Astrocyte (in vitro differentiated cells and primary cell): ENCODE results near the gene RPH3AL. TPM values are rescaled to one million over a fixed set of nuclear protein-coding genes. Genes with fewer than 3 reads are reported as not detected.

Source experiments
- DNase-seq: peaks from one replicate; pipeline ENCODE4 v3.0.0-alpha.2; 2010; ENCODE audit warnings: low read depth
- FAIRE-seq: peaks from 2 replicates; lab custom pipeline; 2011; peaks lifted over from hg19 to GRCh38; lab: Jason Lieb, UNC
- H2AFZ ChIP-seq: 2 replicates; pipeline ENCODE4 v1.6.0; 2012; ENCODE audit warnings: low read depth, low read length, inconsistent platforms
- H3K27ac ChIP-seq: 2 replicates; pipeline ENCODE4 v1.5.1; 2011; ENCODE audit warnings: low read depth, low read length, inconsistent platforms
- H3K27me3 ChIP-seq: 2 replicates; pipeline ENCODE4 v1.6.0; 2011; ENCODE audit warnings: low read length, inconsistent platforms; ENCODE audit not compliant: insufficient read depth
- H3K36me3 ChIP-seq: 2 replicates; pipeline ENCODE4 v1.5.1; 2011; ENCODE audit warnings: low read length, inconsistent platforms; ENCODE audit not compliant: insufficient read depth
- H3K4me1 ChIP-seq: 2 replicates; pipeline ENCODE4 v1.5.1; 2011; ENCODE audit warnings: low read length, inconsistent platforms; ENCODE audit not compliant: insufficient read depth
- H3K4me2 ChIP-seq: 2 replicates; pipeline ENCODE4 v1.6.0; 2012; ENCODE audit warnings: low read length, inconsistent platforms
- H3K4me3 ChIP-seq: 2 replicates; pipeline ENCODE4 v1.5.1; 2011; ENCODE audit warnings: low read depth, mild to moderate bottlenecking, low read length, inconsistent platforms; ENCODE audit not compliant: insufficient read depth
- H3K79me2 ChIP-seq: 2 replicates; pipeline ENCODE4 v1.6.0; 2012; ENCODE audit warnings: mild to moderate bottlenecking, low read length, inconsistent platforms; ENCODE audit not compliant: insufficient read depth
- H3K9ac ChIP-seq: 2 replicates; pipeline ENCODE4 v1.6.0; 2012; ENCODE audit warnings: mild to moderate bottlenecking, low read length, inconsistent platforms
- H3K9me3 ChIP-seq: 2 replicates; pipeline ENCODE4 v1.5.1; 2012; ENCODE audit warnings: low read depth, mild to moderate bottlenecking, low read length, inconsistent platforms; ENCODE audit not compliant: insufficient read depth
- H4K20me1 ChIP-seq: 2 replicates; pipeline ENCODE4 v1.6.0; 2012; ENCODE audit warnings: low read length, inconsistent platforms; ENCODE audit not compliant: insufficient read depth
- H3K27ac Mint-ChIP-seq: one replicate; pipeline ENCODE4 v1.8.0; 2021; ENCODE audit warnings: mild to moderate bottlenecking, mixed read lengths; ENCODE audit not compliant: unreplicated experiment
- H3K27me3 Mint-ChIP-seq: one replicate; pipeline ENCODE4 v1.8.0; 2021; ENCODE audit warnings: low read depth, mixed read lengths; ENCODE audit not compliant: unreplicated experiment
- H3K36me3 Mint-ChIP-seq: one replicate; pipeline ENCODE4 v1.8.0; 2021; ENCODE audit warnings: low read depth, mixed read lengths; ENCODE audit not compliant: unreplicated experiment
- H3K4me1 Mint-ChIP-seq: one replicate; pipeline ENCODE4 v1.8.0; 2021; ENCODE audit warnings: low read depth, mixed read lengths; ENCODE audit not compliant: unreplicated experiment
- H3K4me3 Mint-ChIP-seq: one replicate; pipeline ENCODE4 v1.8.0; 2021; ENCODE audit warnings: mild to moderate bottlenecking, moderate library complexity, mixed read lengths; ENCODE audit not compliant: unreplicated experiment
- H3K9me3 Mint-ChIP-seq: one replicate; pipeline ENCODE4 v1.8.0; 2021; ENCODE audit warnings: mild to moderate bottlenecking, mixed read lengths; ENCODE audit not compliant: unreplicated experiment
- CTCF ChIP-seq: IDR thresholded peaks from 2 replicates; pipeline ENCODE4 v1.5.1; 2011; ENCODE audit warnings: low read depth, mild to moderate bottlenecking, inconsistent platforms, low read length, moderate library complexity; ENCODE audit not compliant: insufficient read depth
- EZH2 ChIP-seq: IDR thresholded peaks from 2 replicates; pipeline ENCODE4 v1.6.1; 2012; ENCODE audit warnings: mild to moderate bottlenecking, low read length, inconsistent platforms; ENCODE audit not compliant: insufficient read depth
- total RNA-seq: library from RNA; stranded (reverse); gene quantifications from 2 replicates; pipeline ENCODE4 v1.2.1, GENCODE V29; 2021

RPH3AL gene
- total RNA-seq, 1 donor from 2014 or later = 3.7 TPM

GRCh38 chr17:299546-299945 is 53.1 kb downstream of the RPH3AL start:
- H3K9me3 Mint-ChIP-seq = no peaks in the 10 kb centered on the region
- Histone ChIP-seq H3K4me2 (no peak overlapping the region), H2AFZ (no peak overlapping the region), H3K9ac (no peak overlapping the region), H3K9me3 (no peaks in the 10 kb centered on the region), H3K36me3 (no peaks in the 10 kb centered on the region), H3K4me1 (no peaks in the 10 kb centered on the region), H3K79me2 (no peaks in the 10 kb centered on the region), H3K27ac (no peak overlapping the region), H4K20me1 (no peaks in the 10 kb centered on the region), H3K27me3 (peaks cover 20% of the 10 kb centered on the region), H3K4me3 (no peak overlapping the region)
- DNase-seq (no peak), FAIRE-seq (no peak)
- H3K27ac Mint-ChIP-seq = no peak overlapping the region
- no peaks in the 10 kb centered on the region for H3K36me3 Mint-ChIP-seq
- TF ChIP-seq CTCF (no peak), EZH2 (no peak)
- no peak overlapping the region for H3K4me3 Mint-ChIP-seq
- no peaks in the 10 kb centered on the region for H3K4me1 Mint-ChIP-seq
- H3K27me3 Mint-ChIP-seq = peaks cover 30% of the 10 kb centered on the region

GRCh38 chr17:298791-299450 is 53.7 kb downstream of the RPH3AL start:
- H3K27ac ChIP-seq = no peak overlapping the region
- H3K9ac ChIP-seq = no peak overlapping the region
- H3K36me3 Mint-ChIP-seq = no peaks in the 10 kb centered on the region
- no peaks in the 10 kb centered on the region for H3K9me3 Mint-ChIP-seq
- H3K79me2 ChIP-seq = no peaks in the 10 kb centered on the region
- no peak overlapping the region for H3K4me2 ChIP-seq
- H4K20me1 ChIP-seq = no peaks in the 10 kb centered on the region
- H3K27me3 Mint-ChIP-seq = peaks cover 34% of the 10 kb centered on the region
- H3K9me3 ChIP-seq = no peaks in the 10 kb centered on the region
- no peak overlapping the region for H3K4me3 ChIP-seq
- H2AFZ ChIP-seq = no peak overlapping the region
- H3K4me3 Mint-ChIP-seq = no peak overlapping the region
- no peak overlapping the region for H3K27ac Mint-ChIP-seq
- TF ChIP-seq CTCF (no peak), EZH2 (no peak)
- no peaks in the 10 kb centered on the region for H3K36me3 ChIP-seq
- FAIRE-seq (no peak), DNase-seq (no peak)
- no peaks in the 10 kb centered on the region for H3K4me1 ChIP-seq
- H3K27me3 ChIP-seq = peaks cover 17% of the 10 kb centered on the region
- no peaks in the 10 kb centered on the region for H3K4me1 Mint-ChIP-seq

GRCh38 chr17:297758-298157 is 54.8 kb downstream of the RPH3AL start:
- no peak overlapping the region for H2AFZ ChIP-seq
- H3K4me1 ChIP-seq = no peaks in the 10 kb centered on the region
- Mint-ChIP-seq H3K9me3 (no peaks in the 10 kb centered on the region), H3K27me3 (peaks cover 36% of the 10 kb centered on the region), H3K27ac (no peak overlapping the region), H3K36me3 (no peaks in the 10 kb centered on the region), H3K4me1 (no peaks in the 10 kb centered on the region), H3K4me3 (no peak overlapping the region)
- H3K4me3 ChIP-seq = no peak overlapping the region
- no peaks in the 10 kb centered on the region for H3K79me2 ChIP-seq
- no peaks in the 10 kb centered on the region for H3K9me3 ChIP-seq
- H3K9ac ChIP-seq = no peak overlapping the region
- FAIRE-seq (no peak), DNase-seq (no peak)
- H3K27ac ChIP-seq = no peak overlapping the region
- no peaks in the 10 kb centered on the region for H4K20me1 ChIP-seq
- no peaks in the 10 kb centered on the region for H3K36me3 ChIP-seq
- no peak overlapping the region for H3K4me2 ChIP-seq
- TF ChIP-seq CTCF (no peak), EZH2 (no peak)
- peaks cover 10% of the 10 kb centered on the region for H3K27me3 ChIP-seq
